Transverse colon (tissue), 4 donors: ENCODE results near the gene B4GAT1.
"Not testable (repeated sequence)": the region's sequence is repeated elsewhere in the genome, so short reads cannot be mapped to it uniquely, and the experiment has no call there.

Experiments
- CTCF ChIP-seq, 5 experiments: fragments of 200-600 bp in 3 of 5; fragments of 450-650 bp in 2 of 5; sonication (generic) in 3 of 5; IDR thresholded peaks; 1 replicate in 2 of 5; 2 replicates in 3 of 5; pipeline ENCODE4 v1.5.1; 2016 to 2017; ENCODE audit warnings: antibody characterized with exemption in 5 of 5, inconsistent platforms in 3 of 5, mild to moderate bottlenecking in 2 of 5, moderate library complexity in 1 of 5
- EP300 ChIP-seq: sonication (generic); formaldehyde crosslinking; IDR thresholded peaks from one replicate; pipeline ENCODE4 v1.6.1; 2017; ENCODE audit warnings: antibody characterized with exemption, low read depth
- POLR2A ChIP-seq: fragments of 450-650 bp; IDR thresholded peaks from one replicate; pipeline ENCODE4 v1.6.1; 2016; ENCODE audit warnings: antibody characterized with exemption, mild to moderate bottlenecking, moderate library complexity
- POLR2AphosphoS5 ChIP-seq, 3 donors: sonication (generic); formaldehyde crosslinking; IDR thresholded peaks; one replicate each; pipeline ENCODE4 v1.6.1; 2016; ENCODE audit warnings: antibody characterized with exemption in 3 of 3

GRCh38 chr11:66350560-66351235 lies 3.3 kb upstream of the B4GAT1 start:
- TF ChIP-seq CTCF (IDR thresholded peaks at IDR 0.05); POLR2AphosphoS5 (IDR thresholded peaks at IDR 0.05); POLR2A; EP300: not testable (repeated sequence)
